IMR-90 (cell line): ENCODE data around the gene RNF151. TPM values are rescaled to one million over a fixed set of nuclear protein-coding genes. Genes with fewer than 3 reads are reported as not detected.

Experiments used
- ATAC-seq: fragments of 200-7000 bp; cut with Tn5 transposase; 2 replicates; pipeline ENCODE4 v1.9.1; 2020; ENCODE audit warnings: low read depth, mild to moderate bottlenecking, moderate library complexity
- BruUV-seq: library from RNA; stranded (reverse); fragments of 400-500 nt; replicated peaks from 2 replicates; lab custom pipeline; 2021; lab: Mats Ljungman, UMichigan
- CTCF ChIA-PET: fragments of 300-600 bp; formaldehyde crosslinking; extraction: SDS; loops from one replicate; lab custom pipeline; 2021; ENCODE audit warnings: antibody characterized with exemption; lab: Yijun Ruan, JAX
- POLR2A ChIA-PET: fragments of 300-600 bp; sonication (Branson Sonifier 250); formaldehyde crosslinking; loops from one replicate; lab custom pipeline; 2022; ENCODE audit warnings: antibody characterized with exemption; ENCODE audit not compliant: unreplicated experiment; lab: Charles Lee
- DNase-seq: peaks from one replicate; pipeline ENCODE4 v3.0.0; 2013
- H2AFZ ChIP-seq: replicated peaks from 2 replicates; pipeline ENCODE3; 2013; ENCODE audit warnings: low read length, mild to moderate bottlenecking; ENCODE audit not compliant: poor library complexity
- H2AK5ac ChIP-seq: 2 replicates; pipeline ENCODE4 v1.6.1; 2013; ENCODE audit warnings: low read depth, low read length, inconsistent platforms
- H2AK9ac ChIP-seq: replicated peaks from 2 replicates; pipeline ENCODE3; 2013; ENCODE audit warnings: mild to moderate bottlenecking, low read depth, low read length, moderate library complexity; ENCODE audit not compliant: poor library complexity
- H2BK120ac ChIP-seq: 2 replicates; pipeline ENCODE4 v1.6.1; 2013; ENCODE audit warnings: low read depth, low read length, inconsistent platforms
- H2BK15ac ChIP-seq: 3 replicates; pipeline ENCODE4 v1.6.1; 2013; ENCODE audit warnings: low read depth, low read length, inconsistent platforms
- H2BK20ac ChIP-seq: 2 replicates; pipeline ENCODE4 v1.6.1; 2013; ENCODE audit warnings: low read depth, mild to moderate bottlenecking, inconsistent platforms, low read length, moderate library complexity
- H2BK5ac ChIP-seq: 2 replicates; pipeline ENCODE4 v1.6.1; 2013; ENCODE audit warnings: mild to moderate bottlenecking, low read depth, low read length, inconsistent platforms; ENCODE audit not compliant: poor library complexity, severe bottlenecking
- H3K14ac ChIP-seq: replicated peaks from 2 replicates; pipeline ENCODE4 v1.6.1; 2013; ENCODE audit warnings: low read depth, low read length, inconsistent platforms
- H3K18ac ChIP-seq: 2 replicates; pipeline ENCODE4 v1.6.1; 2013; ENCODE audit warnings: low read depth, low read length, control low read depth
- H3K23ac ChIP-seq: 2 replicates; pipeline ENCODE4 v1.6.1; 2013; ENCODE audit warnings: low read depth, low read length, inconsistent platforms
- H3K27ac ChIP-seq: 2 replicates; pipeline ENCODE4 v1.5.1; 2013; ENCODE audit warnings: mild to moderate bottlenecking, control low read depth, low read length; ENCODE audit not compliant: insufficient read depth
- H3K27me3 ChIP-seq: 2 replicates; pipeline ENCODE4 v1.6.1; 2013; ENCODE audit warnings: low read length; ENCODE audit not compliant: control insufficient read depth, insufficient read depth
- H3K36me3 ChIP-seq: 2 replicates; pipeline ENCODE4 v1.6.1; 2013; ENCODE audit warnings: low read length, mixed read lengths; ENCODE audit not compliant: control insufficient read depth, insufficient read depth
- H3K4ac ChIP-seq: 2 replicates; pipeline ENCODE4 v1.6.1; 2013; ENCODE audit warnings: low read depth, low read length, inconsistent platforms
- H3K4me1 ChIP-seq: 2 replicates; pipeline ENCODE4 v1.6.1; 2013; ENCODE audit warnings: low read length, mixed read lengths; ENCODE audit not compliant: control insufficient read depth, insufficient read depth
- H3K4me2 ChIP-seq: 2 replicates; pipeline ENCODE4 v1.6.1; 2013; ENCODE audit warnings: low read depth, mild to moderate bottlenecking, control low read depth, low read length, moderate library complexity
- H3K4me3 ChIP-seq: 2 replicates; pipeline ENCODE4 v1.5.1; 2013; ENCODE audit warnings: low read depth, mild to moderate bottlenecking, control low read depth, low read length, moderate library complexity; ENCODE audit not compliant: insufficient read depth
- H3K56ac ChIP-seq: 2 replicates; pipeline ENCODE4 v1.6.1; 2013; ENCODE audit warnings: low read length, inconsistent platforms; ENCODE audit not compliant: insufficient read depth; ENCODE audit errors: extremely low read depth
- H3K79me1 ChIP-seq, 2 experiments: 2 replicates each; pipeline ENCODE4 v1.6.1; 2013; ENCODE audit warnings: low read length in 2 of 2, inconsistent platforms in 1 of 2, low read depth in 1 of 2
- H3K9ac ChIP-seq: 2 replicates; pipeline ENCODE4 v1.6.1; 2013; ENCODE audit warnings: low read depth, low read length, control low read depth
- H3K9me1 ChIP-seq: 2 replicates; pipeline ENCODE4 v1.6.1; 2013; ENCODE audit warnings: low read length, inconsistent platforms; ENCODE audit not compliant: insufficient read depth
- H3K9me3 ChIP-seq: 2 replicates; pipeline ENCODE4 v1.6.1; 2013; ENCODE audit warnings: low read length; ENCODE audit not compliant: control insufficient read depth, insufficient read depth
- H4K20me1 ChIP-seq: 2 replicates; pipeline ENCODE4 v1.6.1; 2013; ENCODE audit warnings: low read length, inconsistent platforms; ENCODE audit not compliant: insufficient read depth
- H4K5ac ChIP-seq: 2 replicates; pipeline ENCODE4 v1.6.1; 2013; ENCODE audit warnings: mild to moderate bottlenecking, low read depth, low read length, control low read depth
- H4K8ac ChIP-seq, 2 experiments: 2 replicates each; pipeline ENCODE4 v1.6.1; 2013; ENCODE audit warnings: low read depth in 2 of 2, low read length in 2 of 2, control low read depth in 1 of 2, inconsistent platforms in 1 of 2
- H4K91ac ChIP-seq: 2 replicates; pipeline ENCODE4 v1.6.1; 2013; ENCODE audit warnings: low read depth, low read length, inconsistent platforms; ENCODE audit not compliant: insufficient read depth
- BHLHE40 ChIP-seq: fragments of 150-350 bp; IDR thresholded peaks from 2 replicates; pipeline ENCODE4 v1.6.1; 2016; ENCODE audit warnings: mild to moderate bottlenecking, low read depth, low read length
- CEBPB ChIP-seq: IDR thresholded peaks from 2 replicates; pipeline ENCODE4 v1.6.1; 2012; ENCODE audit warnings: low read depth, low read length, improper control_type of control experiment
- CHD1 ChIP-seq: IDR thresholded peaks from 2 replicates; pipeline ENCODE4 v1.6.1; 2012; ENCODE audit warnings: low read depth, low read length, improper control_type of control experiment
- FOS ChIP-seq: fragments of 150-350 bp; IDR thresholded peaks from 2 replicates; pipeline ENCODE4 v1.6.1; 2016; ENCODE audit warnings: low read depth, low read length
- MAFK ChIP-seq: IDR thresholded peaks from 2 replicates; pipeline ENCODE4 v1.6.1; 2012; ENCODE audit warnings: low read depth, low read length, improper control_type of control experiment
- MAZ ChIP-seq: IDR thresholded peaks from 2 replicates; pipeline ENCODE4 v1.6.1; 2012; ENCODE audit warnings: low read depth, mild to moderate bottlenecking, low read length, improper control_type of control experiment, moderate library complexity, borderline replicate concordance
- MXI1 ChIP-seq: IDR thresholded peaks from 2 replicates; pipeline ENCODE4 v1.6.1; 2012; ENCODE audit warnings: low read depth, mild to moderate bottlenecking, low read length, moderate library complexity, borderline replicate concordance
- NFE2L2 ChIP-seq: fragments of 150-350 bp; IDR thresholded peaks from 2 replicates; pipeline ENCODE4 v1.6.1; 2016; ENCODE audit warnings: low read depth, mild to moderate bottlenecking, low read length
- POLR2A ChIP-seq: IDR thresholded peaks from 2 replicates; pipeline ENCODE4 v1.6.1; 2012; ENCODE audit warnings: mild to moderate bottlenecking, low read depth, low read length
- RAD21 ChIP-seq: IDR thresholded peaks from 2 replicates; pipeline ENCODE4 v1.6.1; 2012; ENCODE audit warnings: low read length, improper control_type of control experiment
- RCOR1 ChIP-seq: IDR thresholded peaks from 2 replicates; pipeline ENCODE4 v1.6.1; 2012; ENCODE audit warnings: mild to moderate bottlenecking, low read length, improper control_type of control experiment; ENCODE audit not compliant: insufficient replicate concordance
- RFX5 ChIP-seq: IDR thresholded peaks from 2 replicates; pipeline ENCODE4 v1.8.0; 2012; ENCODE audit warnings: low read depth, mild to moderate bottlenecking, low read length, moderate library complexity
- WGBS, 2 experiments: methylation state at CpG; one replicate each; pipeline versions ENCODE4 v1.1.5 to v1.1.7; 2013; ENCODE audit warnings: missing lambda C conversion rate in 2 of 2; ENCODE audit not compliant: insufficient read length in 1 of 2; ENCODE audit errors: extremely low coverage in 2 of 2; 5-methylcytosine and 5-hydroxymethylcytosine counted together
- dilution Hi-C: fragments of 300-500 bp; cut with HindIII; formaldehyde crosslinking; loops from one replicate; pipeline ENCODE4 v1.14.3; 2018; ENCODE audit warnings: low sequenced_read_pairs; ENCODE audit not compliant: unreplicated experiment
- in situ Hi-C: fragments of 300-500 bp; cut with MboI; formaldehyde crosslinking; loops from 3 replicates; pipeline ENCODE4 v1.14.3; 2019; ENCODE audit warnings: low sequenced_read_pairs, inconsistent platforms, mixed read lengths
- intact Hi-C: fragments of 100-400 bp; cut with micrococcal nuclease; formaldehyde crosslinking; loops from 2 replicates; pipeline ENCODE4 v1.10.0; 2022
- polyA plus RNA-seq, 3 experiments: library from polyadenylated mRNA; depleted of rRNA; stranded (reverse); fragments of >200 nt; gene quantifications; 2 replicates each; pipeline ENCODE4 v1.2.3, GENCODE V29; 2012; ENCODE audit warnings: low replicate concordance in 1 of 3
- total RNA-seq: library from RNA; depleted of rRNA; stranded (reverse); fragments of >200 nt; gene quantifications from 2 replicates; pipeline ENCODE4 v1.2.3, GENCODE V29; 2012
- TF ChIP-seq, protein P1 (sequence below): fragments of 150-350 bp; IDR thresholded peaks from 2 replicates; pipeline ENCODE4 v1.6.1; 2016; ENCODE audit warnings: low read depth, mild to moderate bottlenecking, low read length, moderate library complexity, borderline replicate concordance
- TF ChIP-seq, protein P2 (sequence below): fragments of 150-350 bp; IDR thresholded peaks from 2 replicates; pipeline ENCODE4 v1.6.1; 2017; ENCODE audit warnings: mild to moderate bottlenecking, antibody characterized with exemption, low read length, low read depth
- TF ChIP-seq, protein P3 (sequence below): conservative IDR thresholded peaks from 2 replicates; pipeline ENCODE4 v1.5.1; 2012; ENCODE audit warnings: mild to moderate bottlenecking, low read depth, low read length, improper control_type of control experiment

Gene RNF151
- total and polyA plus RNA-seq, 2 of the 4 experiments (the other 2 are of a cell fraction): not detected

DNA sequence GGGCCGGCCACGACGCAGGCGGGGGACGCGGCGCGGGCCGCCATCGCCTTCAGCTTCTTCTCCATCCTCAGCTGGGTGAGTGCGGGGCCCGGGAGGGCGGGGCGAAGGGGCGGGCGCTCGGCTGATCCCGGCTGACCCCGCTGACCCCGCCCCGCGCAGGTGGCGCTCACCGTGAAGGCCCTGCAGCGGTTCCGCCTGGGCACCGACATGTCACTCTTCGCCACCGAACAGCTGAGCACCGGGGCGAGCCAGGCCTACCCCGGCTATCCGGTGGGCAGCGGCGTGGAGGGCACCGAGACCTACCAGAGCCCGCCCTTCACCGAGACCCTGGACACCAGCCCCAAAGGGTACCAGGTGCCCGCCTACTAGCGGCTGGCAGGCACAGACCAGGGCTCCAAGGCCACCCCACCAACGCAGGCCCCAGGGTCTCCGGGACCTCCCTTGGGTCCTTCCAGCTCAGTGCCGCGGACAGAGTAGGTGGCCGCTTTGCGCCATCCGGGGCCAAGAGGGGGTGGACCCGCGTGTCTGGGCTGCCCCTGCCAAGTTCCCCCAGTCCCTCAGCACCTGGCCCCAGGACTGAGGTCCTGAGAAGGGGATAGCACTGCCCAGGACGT lies 26.2 kb downstream of the RNF151 start:
- H3K9me1 ChIP-seq: peaks cover 27% of the 10 kb centered on the region
- intact Hi-C loops: no loop called here
- no peak overlapping the region for H2AK5ac ChIP-seq
- 0 out of 2 replicates have a peak overlapping the region, but pooled peaks have one; percentile 20 for H3K4ac ChIP-seq
- H2AK9ac ChIP-seq: peak overlapping the region; percentile 88
- H3K36me3 ChIP-seq: peaks cover 2% of the 10 kb centered on the region; the same call in 1 of the 2 replicates
- WGBS, 2 experiments: 64% methylated on average over 19 of the region's 50 CpGs; no CpG with 5 or more reads in 1 of the 2 experiments
- DNase-seq: no peak
- H3K4me2 ChIP-seq: peak overlapping the region; percentile 61; the same call in 1 of the 2 replicates
- H4K91ac ChIP-seq: no peak overlapping the region
- dilution Hi-C loops: no loop called here
- H3K9me3 ChIP-seq: peaks cover 2% of the 10 kb centered on the region; the same call in 1 of the 2 replicates
- peak overlapping the region; percentile 92 for H4K5ac ChIP-seq
- peaks cover 24% of the 10 kb centered on the region for H3K4me1 ChIP-seq
- no peak overlapping the region for H3K56ac ChIP-seq
- no peak overlapping the region for H3K23ac ChIP-seq
- H4K20me1 ChIP-seq: peaks cover 6% of the 10 kb centered on the region
- ChIA-PET POLR2A (no interaction called here), CTCF (no interaction called here)
- no peak overlapping the region for H2BK5ac ChIP-seq
- BruUV-seq: no TSS peak
- no peak overlapping the region for H3K9ac ChIP-seq
- H3K4me3 ChIP-seq: no peak overlapping the region; the same call in 1 of the 2 replicates
- ATAC-seq: no peak
- H2BK15ac ChIP-seq: no peak overlapping the region
- H2BK120ac ChIP-seq: no peak overlapping the region
- H2BK20ac ChIP-seq: no peak overlapping the region
- peaks cover 17% of the 10 kb centered on the region for H3K27me3 ChIP-seq
- no peak overlapping the region for H3K27ac ChIP-seq
- H4K8ac ChIP-seq: peak overlapping the region in 1 of 2 experiments; percentile 80; a peak in 1 of 4 replicates
- peaks cover 0 to 18% of the 10 kb centered on the region in 2 experiments; a peak in 3 of 4 replicates for H3K79me1 ChIP-seq
- H2AFZ ChIP-seq: peak overlapping the region; percentile 94
- no peak overlapping the region for H3K14ac ChIP-seq
- in situ Hi-C loops: no loop called here
- H3K18ac ChIP-seq: no peak overlapping the region
- TF ChIP-seq CEBPB (no peak), CHD1 (no peak), MAFK (no peak), RCOR1 (no peak), MAZ (no peak), MXI1 (no peak), BHLHE40 (no peak), RFX5 (no peak), POLR2A (no peak), FOS (no peak), NFE2L2 (no peak), RAD21 (no peak)
- TF ChIP-seq, protein P1, sequence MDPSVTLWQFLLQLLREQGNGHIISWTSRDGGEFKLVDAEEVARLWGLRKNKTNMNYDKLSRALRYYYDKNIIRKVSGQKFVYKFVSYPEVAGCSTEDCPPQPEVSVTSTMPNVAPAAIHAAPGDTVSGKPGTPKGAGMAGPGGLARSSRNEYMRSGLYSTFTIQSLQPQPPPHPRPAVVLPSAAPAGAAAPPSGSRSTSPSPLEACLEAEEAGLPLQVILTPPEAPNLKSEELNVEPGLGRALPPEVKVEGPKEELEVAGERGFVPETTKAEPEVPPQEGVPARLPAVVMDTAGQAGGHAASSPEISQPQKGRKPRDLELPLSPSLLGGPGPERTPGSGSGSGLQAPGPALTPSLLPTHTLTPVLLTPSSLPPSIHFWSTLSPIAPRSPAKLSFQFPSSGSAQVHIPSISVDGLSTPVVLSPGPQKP: no peak
- TF ChIP-seq, protein P2, sequence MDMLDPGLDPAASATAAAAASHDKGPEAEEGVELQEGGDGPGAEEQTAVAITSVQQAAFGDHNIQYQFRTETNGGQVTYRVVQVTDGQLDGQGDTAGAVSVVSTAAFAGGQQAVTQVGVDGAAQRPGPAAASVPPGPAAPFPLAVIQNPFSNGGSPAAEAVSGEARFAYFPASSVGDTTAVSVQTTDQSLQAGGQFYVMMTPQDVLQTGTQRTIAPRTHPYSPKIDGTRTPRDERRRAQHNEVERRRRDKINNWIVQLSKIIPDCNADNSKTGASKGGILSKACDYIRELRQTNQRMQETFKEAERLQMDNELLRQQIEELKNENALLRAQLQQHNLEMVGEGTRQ: no peak
- TF ChIP-seq, protein P3, sequence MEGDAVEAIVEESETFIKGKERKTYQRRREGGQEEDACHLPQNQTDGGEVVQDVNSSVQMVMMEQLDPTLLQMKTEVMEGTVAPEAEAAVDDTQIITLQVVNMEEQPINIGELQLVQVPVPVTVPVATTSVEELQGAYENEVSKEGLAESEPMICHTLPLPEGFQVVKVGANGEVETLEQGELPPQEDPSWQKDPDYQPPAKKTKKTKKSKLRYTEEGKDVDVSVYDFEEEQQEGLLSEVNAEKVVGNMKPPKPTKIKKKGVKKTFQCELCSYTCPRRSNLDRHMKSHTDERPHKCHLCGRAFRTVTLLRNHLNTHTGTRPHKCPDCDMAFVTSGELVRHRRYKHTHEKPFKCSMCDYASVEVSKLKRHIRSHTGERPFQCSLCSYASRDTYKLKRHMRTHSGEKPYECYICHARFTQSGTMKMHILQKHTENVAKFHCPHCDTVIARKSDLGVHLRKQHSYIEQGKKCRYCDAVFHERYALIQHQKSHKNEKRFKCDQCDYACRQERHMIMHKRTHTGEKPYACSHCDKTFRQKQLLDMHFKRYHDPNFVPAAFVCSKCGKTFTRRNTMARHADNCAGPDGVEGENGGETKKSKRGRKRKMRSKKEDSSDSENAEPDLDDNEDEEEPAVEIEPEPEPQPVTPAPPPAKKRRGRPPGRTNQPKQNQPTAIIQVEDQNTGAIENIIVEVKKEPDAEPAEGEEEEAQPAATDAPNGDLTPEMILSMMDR: no peak
